Astrocyte of the hippocampus (primary cell): ENCODE data around the gene GPR146.
"Not testable (repeated sequence)": the region's sequence is repeated elsewhere in the genome, so short reads cannot be mapped to it uniquely, and the experiment has no call there.

ENCODE experiments used
- DNase-seq: peaks from one replicate; pipeline ENCODE4 v3.0.0; 2011; ENCODE audit warnings: low read depth, low spot score

GPR146 gene

GRCh38 chr7:1058311-1058710 lies 14.0 kb downstream of the GPR146 start:
- no peak for DNase-seq

- peak; percentile 32 for DNase-seq
Measured at GRCh38 chr7:1058821-1059199, 14.5 kb downstream of the GPR146 start.

DNA sequence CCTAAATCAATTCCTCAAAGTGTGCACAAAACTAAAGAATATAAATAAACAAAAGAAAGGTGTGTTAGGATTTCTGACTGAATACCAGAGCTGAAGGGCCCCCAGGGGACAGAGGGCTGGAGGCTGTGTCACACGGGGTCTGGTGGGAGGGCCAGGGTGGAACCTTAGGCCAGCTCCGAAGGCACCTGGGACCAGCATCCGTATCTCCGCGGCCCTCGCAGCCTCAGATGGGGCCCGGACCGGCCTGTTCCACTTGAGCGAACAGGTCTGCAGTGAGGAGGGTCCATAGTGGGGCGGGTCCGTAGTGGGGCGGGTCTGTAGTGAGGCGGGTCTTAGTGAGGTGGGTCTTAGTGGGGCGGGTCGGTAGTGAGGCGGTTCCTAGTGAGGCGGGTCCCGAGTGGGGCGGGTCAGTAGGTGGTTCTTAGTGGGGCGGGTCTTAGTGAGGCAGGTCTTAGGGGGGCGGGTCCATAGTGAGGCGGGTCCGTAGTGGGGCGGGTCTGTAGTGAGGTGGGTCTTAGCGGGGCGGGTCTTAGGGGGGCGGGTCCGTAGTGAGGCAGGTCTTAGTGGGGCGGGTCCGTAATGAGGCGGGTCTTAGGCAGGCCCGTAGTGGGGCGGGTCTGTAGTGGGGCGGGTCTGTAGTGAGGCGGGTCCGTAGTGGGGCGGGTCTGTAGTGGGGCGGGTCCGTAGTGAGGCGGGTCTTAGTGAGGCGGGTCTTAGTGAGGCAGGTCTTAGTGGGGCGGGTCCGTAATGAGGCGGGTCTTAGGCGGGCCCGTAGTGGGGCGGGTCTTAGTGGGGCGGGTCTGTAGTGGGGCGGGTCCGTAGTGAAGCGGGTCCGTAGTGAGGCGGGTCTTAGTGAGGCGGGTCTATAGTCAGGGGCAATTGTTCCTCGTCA lies 15.1 kb downstream of the GPR146 start:
- DNase-seq: peak; percentile 69

DNA sequence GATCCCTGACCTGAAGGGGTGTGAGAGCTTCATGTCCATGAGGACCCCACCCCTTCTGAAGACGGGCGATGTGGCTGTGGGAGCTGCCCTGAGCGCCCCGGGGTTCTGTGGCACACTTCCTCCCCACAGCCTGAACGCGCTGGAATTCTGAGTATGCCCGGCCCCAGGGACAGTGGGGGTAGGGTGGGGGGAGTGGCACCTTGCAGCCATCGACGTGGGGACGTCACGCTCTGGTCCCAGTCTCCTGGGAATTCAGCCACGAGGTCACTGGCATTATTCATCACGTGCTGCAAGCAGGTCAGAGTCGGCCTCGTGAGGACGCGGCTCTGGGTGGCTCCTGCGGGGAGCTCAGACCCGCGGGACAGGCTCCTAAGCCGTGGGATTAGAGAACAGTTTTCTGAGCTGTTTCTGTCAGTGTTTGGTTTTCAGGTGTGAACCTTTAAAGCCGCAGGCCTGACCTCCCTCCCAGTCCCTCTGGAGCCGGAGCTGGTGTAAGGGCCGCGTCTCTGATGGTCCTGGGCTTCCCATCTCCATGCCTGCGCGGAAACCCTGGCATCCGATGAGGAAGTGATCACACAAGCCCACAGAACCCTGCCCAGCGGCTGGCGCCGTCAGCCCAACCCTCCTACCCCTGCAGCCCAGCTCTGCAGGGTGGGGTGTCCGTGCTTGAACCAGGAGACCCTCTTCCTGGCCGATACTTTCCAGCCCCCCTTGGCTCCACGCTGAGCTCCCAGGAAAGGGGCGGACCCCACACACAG lies 16.1 kb downstream of the GPR146 start:
- peak; percentile 54 for DNase-seq

DNA sequence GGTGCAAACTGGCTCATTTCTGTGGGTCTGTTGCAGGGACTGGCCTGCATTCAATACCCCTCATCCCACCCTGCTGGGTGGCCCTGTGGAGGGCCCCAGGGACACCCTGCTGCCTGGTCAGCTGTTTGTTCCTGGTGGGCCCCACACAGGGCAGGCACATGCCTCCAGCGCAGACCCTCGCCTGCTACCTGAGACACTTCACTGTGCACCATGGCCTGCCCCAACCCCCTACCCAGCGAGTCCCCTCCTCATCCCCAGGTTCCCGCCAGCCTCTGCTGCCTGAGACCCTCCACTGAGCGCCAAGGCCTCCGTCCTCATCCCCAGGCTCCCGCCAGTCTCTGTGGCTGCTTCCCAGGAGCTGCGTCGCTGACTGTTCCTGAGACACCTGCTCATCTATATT lies 16.8 kb downstream of the GPR146 start:
- DNase-seq: no peak

DNA sequence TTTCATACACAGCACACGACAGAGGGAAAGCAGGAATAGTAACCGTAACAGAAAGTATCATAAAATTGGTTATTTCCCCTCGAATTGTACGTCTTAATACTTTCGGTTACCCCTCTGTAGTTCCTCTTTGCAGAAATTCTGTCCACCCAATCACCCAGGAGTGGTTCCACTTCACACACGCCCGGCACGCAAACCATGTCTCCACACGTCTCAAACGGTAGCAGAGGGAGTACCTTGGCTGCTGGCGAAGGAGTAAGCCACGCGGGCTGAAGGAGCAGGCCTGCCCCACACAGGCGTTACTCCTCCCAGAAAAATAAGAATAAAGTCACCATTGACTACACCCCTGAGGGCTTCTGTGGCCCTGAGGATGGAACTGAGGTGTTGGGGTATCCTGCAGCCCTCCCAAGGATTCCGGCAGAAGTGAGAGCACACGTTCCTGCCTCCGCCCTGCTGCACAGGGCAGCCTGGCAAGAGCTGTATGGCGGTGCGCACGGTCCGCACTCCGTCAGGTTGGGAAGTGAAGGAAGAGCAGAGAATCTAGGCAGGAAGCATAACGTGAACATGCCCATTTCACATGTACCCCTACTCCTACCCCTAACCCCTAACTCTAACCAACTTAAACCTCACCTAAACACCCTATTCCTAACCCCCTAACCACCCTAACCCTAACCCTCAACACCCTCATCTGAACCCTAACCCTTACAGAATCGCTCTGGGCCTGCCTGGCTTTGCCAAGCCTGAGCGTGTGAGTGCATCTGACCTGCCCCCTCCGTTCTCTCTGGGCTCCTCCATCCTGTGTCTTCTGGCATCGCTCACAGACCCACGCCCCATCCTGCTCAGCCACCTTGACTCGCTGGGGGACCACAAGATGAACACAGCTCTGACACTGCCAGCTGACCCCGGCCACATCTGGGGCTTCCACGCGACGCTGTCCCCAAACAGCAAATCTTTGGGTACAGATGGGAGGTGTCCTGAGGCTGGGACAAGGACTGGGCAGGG lies 18.2 kb downstream of the GPR146 start:
- no peak for DNase-seq

DNA sequence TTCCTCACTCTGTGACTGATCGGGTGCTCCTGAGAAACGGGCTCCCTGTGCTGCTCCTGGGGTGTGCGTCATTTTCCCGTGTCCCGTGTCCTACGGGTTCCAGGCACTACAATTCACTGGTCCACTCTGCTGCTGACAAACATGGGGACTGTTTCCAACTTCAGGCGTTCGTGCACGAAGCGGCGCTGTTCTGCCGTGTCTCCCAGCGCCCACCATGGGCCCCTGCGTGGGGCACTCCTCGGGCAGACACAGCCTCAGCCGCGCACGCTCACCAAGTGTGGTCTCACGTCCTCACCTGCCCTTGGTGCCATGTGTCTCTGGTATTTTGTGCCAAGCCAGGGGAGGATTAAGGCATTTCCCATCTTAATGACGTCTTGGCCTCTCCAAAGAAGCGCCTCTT lies 19.0 kb downstream of the GPR146 start:
- DNase-seq: no peak

- no peak for DNase-seq
Measured at GRCh38 chr7:1064581-1064980, 20.2 kb downstream of the GPR146 start.

DNA sequence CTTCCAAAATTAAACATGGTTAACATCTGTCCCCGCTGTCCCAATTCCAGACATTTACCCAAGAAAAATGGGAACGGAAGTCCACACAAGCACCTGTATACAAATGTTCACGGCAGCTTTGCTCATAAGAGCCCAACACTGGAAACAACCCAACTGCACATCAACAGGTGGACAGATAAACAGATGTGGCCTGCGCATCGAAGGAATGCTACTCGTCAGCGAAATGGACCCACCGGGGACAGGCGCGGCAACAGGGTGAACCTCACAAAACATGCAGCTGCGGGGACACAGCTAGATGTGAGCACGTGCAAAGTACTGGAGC lies 20.9 kb downstream of the GPR146 start:
- DNase-seq: no peak

- peak; percentile 89 for DNase-seq
Measured at GRCh38 chr7:1065585-1066241, 21.4 kb downstream of the GPR146 start.

- DNase-seq: no peak
Measured at GRCh38 chr7:1066242-1066588, 21.9 kb downstream of the GPR146 start.

DNA sequence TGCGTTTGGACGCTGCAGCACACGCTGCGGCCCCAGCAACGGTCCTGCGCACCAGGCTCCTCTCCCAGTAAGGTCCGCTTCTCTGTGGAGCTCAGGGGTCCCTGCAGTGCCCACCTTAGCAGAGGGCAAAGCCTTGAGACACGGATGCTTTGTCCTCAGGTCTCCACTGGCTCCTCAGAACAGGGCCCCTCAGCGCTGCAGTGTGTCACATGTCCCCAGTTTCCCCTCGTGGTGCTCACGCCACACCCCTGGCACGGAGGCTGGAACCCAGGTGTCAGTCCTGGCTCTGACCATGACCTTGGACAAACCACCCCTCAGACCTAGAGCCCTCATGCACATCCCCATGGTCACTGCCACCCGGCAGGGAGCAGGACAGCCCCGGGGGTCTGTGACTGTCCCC lies 23.7 kb downstream of the GPR146 start:
- DNase-seq: no peak

GRCh38 chr7:1068619-1069018 lies 24.3 kb downstream of the GPR146 start:
- DNase-seq: no peak

- DNase-seq: no peak
Measured at GRCh38 chr7:1070544-1071011, 26.2 kb downstream of the GPR146 start.

- no peak for DNase-seq
Measured at GRCh38 chr7:1071731-1072254, 27.4 kb downstream of the GPR146 start.

GRCh38 chr7:1073142-1073977 lies 29.0 kb downstream of the GPR146 start:
- DNase-seq: no peak

DNA sequence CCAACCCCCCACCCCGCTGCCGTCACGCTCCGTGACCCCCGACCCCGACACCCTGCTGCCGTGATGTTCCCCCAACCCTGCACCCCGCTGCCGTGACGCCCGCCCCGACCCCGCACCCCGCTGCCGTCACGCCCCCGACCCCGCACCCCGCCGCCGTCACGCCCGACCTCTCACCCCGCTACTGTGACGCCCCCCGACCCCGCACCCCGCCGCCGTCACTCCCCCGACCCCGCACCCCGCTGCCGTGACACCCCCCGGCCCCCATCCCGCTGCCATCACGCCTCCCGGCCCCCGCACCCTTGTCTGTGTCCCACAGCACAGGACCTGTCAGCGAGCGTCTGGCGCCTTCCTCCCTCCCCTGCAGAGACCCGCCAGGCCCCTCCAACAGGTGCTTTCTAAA lies 29.7 kb downstream of the GPR146 start:
- not testable (repeated sequence) for DNase-seq

GRCh38 chr7:1074593-1075431 lies 30.5 kb downstream of the GPR146 start:
- DNase-seq: no peak
